Measurements from ENCODE around the gene TSPAN9.

TSPAN9 gene

GRCh38 chr12:3325736-3326135 is 248.6 kb downstream of the TSPAN9 start:
- Histone ChIP-seq H3K9me2 (ENCODE audit: low read depth, low read length) (no peaks in the 10 kb centered on the region), H3K27ac (ENCODE audit: low read depth, low read length, poor library complexity, severe bottlenecking) (no peak overlapping the region), H3K27me3 (ENCODE audit: insufficient read depth, low read length) (no peaks in the 10 kb centered on the region), H2AFZ (ENCODE audit: low read length) (no peak overlapping the region), H3K4me3 (ENCODE audit: low read depth, low read length, poor library complexity, severe bottlenecking) (no peak overlapping the region), H3K36me3 (ENCODE audit: insufficient read depth, low read length) (no peaks in the 10 kb centered on the region), H3K79me2 (ENCODE audit: insufficient read depth, low read length) (no peaks in the 10 kb centered on the region), H4K20me1 (ENCODE audit: insufficient read depth, low read length) (no peaks in the 10 kb centered on the region), H3K9ac (ENCODE audit: low read length) (no peak overlapping the region), H3K9me3 (ENCODE audit: low read length) (no peaks in the 10 kb centered on the region), H3K4me1 (ENCODE audit: insufficient read depth, low read length, severe bottlenecking) (no peaks in the 10 kb centered on the region), H3F3A (ENCODE audit: insufficient read depth, low read length) (no peaks in the 10 kb centered on the region), H3K4me2 (ENCODE audit: low read length) (no peak overlapping the region)
- TF ChIP-seq, protein P1, sequence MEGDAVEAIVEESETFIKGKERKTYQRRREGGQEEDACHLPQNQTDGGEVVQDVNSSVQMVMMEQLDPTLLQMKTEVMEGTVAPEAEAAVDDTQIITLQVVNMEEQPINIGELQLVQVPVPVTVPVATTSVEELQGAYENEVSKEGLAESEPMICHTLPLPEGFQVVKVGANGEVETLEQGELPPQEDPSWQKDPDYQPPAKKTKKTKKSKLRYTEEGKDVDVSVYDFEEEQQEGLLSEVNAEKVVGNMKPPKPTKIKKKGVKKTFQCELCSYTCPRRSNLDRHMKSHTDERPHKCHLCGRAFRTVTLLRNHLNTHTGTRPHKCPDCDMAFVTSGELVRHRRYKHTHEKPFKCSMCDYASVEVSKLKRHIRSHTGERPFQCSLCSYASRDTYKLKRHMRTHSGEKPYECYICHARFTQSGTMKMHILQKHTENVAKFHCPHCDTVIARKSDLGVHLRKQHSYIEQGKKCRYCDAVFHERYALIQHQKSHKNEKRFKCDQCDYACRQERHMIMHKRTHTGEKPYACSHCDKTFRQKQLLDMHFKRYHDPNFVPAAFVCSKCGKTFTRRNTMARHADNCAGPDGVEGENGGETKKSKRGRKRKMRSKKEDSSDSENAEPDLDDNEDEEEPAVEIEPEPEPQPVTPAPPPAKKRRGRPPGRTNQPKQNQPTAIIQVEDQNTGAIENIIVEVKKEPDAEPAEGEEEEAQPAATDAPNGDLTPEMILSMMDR (IDR thresholded peaks at IDR 0.05; ENCODE audit: low read length): no peak
- TF ChIP-seq EZH2 (IDR thresholded peaks at IDR 0.05; ENCODE audit: borderline replicate concordance, low read length): no peak

- Histone ChIP-seq H3K9ac (ENCODE audit: low read length) (no peak overlapping the region), H4K20me1 (ENCODE audit: insufficient read depth, low read length) (no peaks in the 10 kb centered on the region), H3K9me3 (ENCODE audit: low read length) (no peaks in the 10 kb centered on the region), H3K27ac (ENCODE audit: low read depth, low read length, poor library complexity, severe bottlenecking) (no peak overlapping the region), H3K4me1 (ENCODE audit: insufficient read depth, low read length, severe bottlenecking) (no peaks in the 10 kb centered on the region), H3K27me3 (ENCODE audit: insufficient read depth, low read length) (no peaks in the 10 kb centered on the region), H3K36me3 (ENCODE audit: insufficient read depth, low read length) (no peaks in the 10 kb centered on the region), H3K79me2 (ENCODE audit: insufficient read depth, low read length) (no peaks in the 10 kb centered on the region), H3F3A (ENCODE audit: insufficient read depth, low read length) (no peaks in the 10 kb centered on the region), H2AFZ (ENCODE audit: low read length) (no peak overlapping the region), H3K4me3 (ENCODE audit: low read depth, low read length, poor library complexity, severe bottlenecking) (no peak overlapping the region), H3K9me2 (ENCODE audit: low read depth, low read length) (no peaks in the 10 kb centered on the region), H3K4me2 (ENCODE audit: low read length) (no peak overlapping the region)
- no peak for TF ChIP-seq EZH2 (IDR thresholded peaks at IDR 0.05; ENCODE audit: borderline replicate concordance, low read length)
- TF ChIP-seq, protein P1 (IDR thresholded peaks at IDR 0.05; ENCODE audit: low read length): no peak; the same call in 1 of the 2 replicates
Measured at GRCh38 chr12:3326156-3326849, 249.1 kb downstream of the TSPAN9 start.

DNA sequence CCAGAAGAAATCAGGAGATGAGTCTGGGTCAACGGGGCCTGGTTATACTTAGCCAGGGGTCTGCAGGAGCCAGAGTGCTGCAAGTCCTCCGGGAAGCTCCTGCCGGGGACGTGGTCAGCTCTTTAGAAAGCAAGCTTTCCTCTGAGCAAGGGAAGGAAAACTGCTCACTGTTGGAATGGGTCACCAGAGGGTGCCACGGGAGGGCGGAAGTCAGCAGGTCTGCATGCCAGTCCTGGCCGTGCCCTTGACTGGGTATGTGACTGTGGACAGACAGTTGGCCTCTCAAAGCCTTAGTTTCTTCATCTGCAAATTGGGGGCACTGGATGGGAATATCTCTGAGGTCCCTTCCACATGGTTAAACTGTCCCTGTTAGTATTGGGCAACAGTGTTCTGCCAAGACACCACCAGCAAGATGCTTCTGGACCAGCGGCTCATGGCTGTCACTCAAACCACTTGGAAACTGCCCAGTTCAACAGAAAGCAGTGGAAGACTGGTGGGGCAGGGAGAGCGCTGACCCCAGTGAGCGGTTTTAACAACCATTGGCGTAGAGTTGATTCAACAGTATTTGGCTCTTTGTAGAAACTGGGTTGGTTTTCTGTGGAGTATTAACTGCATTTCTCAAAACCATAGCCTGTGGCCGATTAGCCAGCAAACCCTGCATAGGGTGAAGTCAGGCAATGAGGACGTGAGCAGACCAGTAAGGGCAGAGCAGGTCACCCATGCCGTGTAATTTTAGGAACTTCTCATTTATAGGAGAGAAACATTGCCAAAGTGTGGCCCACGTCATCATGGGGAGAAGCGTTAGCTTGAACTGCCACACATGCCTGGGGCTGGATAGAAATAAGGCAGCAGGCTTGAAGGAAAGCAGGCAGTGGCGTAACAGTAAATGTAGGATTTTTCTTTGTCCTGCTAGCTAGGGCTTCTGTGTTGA is 249.9 kb downstream of the TSPAN9 start:
- no peak for TF ChIP-seq EZH2 (IDR thresholded peaks at IDR 0.05; ENCODE audit: borderline replicate concordance, low read length)
- TF ChIP-seq, protein P1 (IDR thresholded peaks at IDR 0.05; ENCODE audit: low read length): no peak
- H3K4me1 ChIP-seq (ENCODE audit: insufficient read depth, low read length, severe bottlenecking): no peaks in the 10 kb centered on the region

More for the DNA sequence above, 249.9 kb downstream of the TSPAN9 start:
- H3K4me3 ChIP-seq (ENCODE audit: low read depth, low read length, poor library complexity, severe bottlenecking): no peak overlapping the region
- H3K36me3 ChIP-seq (ENCODE audit: insufficient read depth, low read length): no peaks in the 10 kb centered on the region
- no peaks in the 10 kb centered on the region for H3K27me3 ChIP-seq (ENCODE audit: insufficient read depth, low read length)
- no peak overlapping the region for H3K4me2 ChIP-seq (ENCODE audit: low read length)
- H3K9me2 ChIP-seq (ENCODE audit: low read depth, low read length): no peaks in the 10 kb centered on the region
- no peaks in the 10 kb centered on the region for H3K79me2 ChIP-seq (ENCODE audit: insufficient read depth, low read length)
- no peaks in the 10 kb centered on the region for H3F3A ChIP-seq (ENCODE audit: insufficient read depth, low read length)
- no peaks in the 10 kb centered on the region for H3K9me3 ChIP-seq (ENCODE audit: low read length)
- H4K20me1 ChIP-seq (ENCODE audit: insufficient read depth, low read length): no peaks in the 10 kb centered on the region
- no peak overlapping the region for H3K9ac ChIP-seq (ENCODE audit: low read length)
- H3K27ac ChIP-seq (ENCODE audit: low read depth, low read length, poor library complexity, severe bottlenecking): no peak overlapping the region
- H2AFZ ChIP-seq (ENCODE audit: low read length): no peak overlapping the region

All from OCI-LY1 (cell line).